Cardiac fibroblast (primary cell): ENCODE measurements around the gene ZNF608.

Experiments
- DNase-seq, 2 donors: peaks; one replicate each; pipeline versions ENCODE4 v3.0.0 to v3.0.0-alpha.2; 2010; ENCODE audit warnings: low read depth in 2 of 2
- H3K4me3 ChIP-seq, 2 donors: replicated peaks in 1 of 2; 1 replicate in 1 of 2; 2 replicates in 1 of 2; pipeline ENCODE4 v1.5.1; 2011; ENCODE audit warnings: low read depth in 2 of 2, low read length in 2 of 2, mild to moderate bottlenecking in 2 of 2, moderate library complexity in 1 of 2
- TF ChIP-seq, protein P1 (sequence below): IDR thresholded peaks from one replicate; pipeline ENCODE4 v1.5.1; 2011; ENCODE audit warnings: low read depth, mild to moderate bottlenecking, low read length, inconsistent platforms

ZNF608 gene

DNA sequence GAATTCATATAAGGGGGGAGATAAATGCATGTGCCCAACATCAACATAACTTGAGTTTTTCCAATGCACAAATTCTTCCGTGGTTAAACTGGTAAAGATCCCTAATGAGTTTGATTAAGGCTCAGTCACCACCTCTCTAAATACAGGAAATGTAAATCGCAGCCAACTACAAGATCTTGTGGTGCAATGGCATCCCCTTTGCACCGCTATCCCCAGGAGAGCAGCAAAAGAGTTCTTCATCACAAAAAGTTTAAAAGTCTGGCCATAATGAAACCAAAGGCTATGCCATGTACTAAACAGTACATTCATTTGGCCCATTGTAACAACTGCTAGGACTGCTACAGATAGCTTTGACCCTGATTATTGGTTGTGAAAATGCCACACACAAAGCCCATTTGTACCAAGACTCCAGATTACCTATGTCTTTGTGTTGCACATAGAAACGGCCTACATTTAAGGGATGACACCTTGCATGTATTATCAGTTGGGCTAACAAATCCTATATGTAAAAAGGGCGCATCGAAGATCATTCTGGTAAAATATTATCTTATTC is 44.5 kb downstream of the ZNF608 start:
- no peak for DNase-seq
- no peak overlapping the region for H3K4me3 ChIP-seq
- TF ChIP-seq, protein P1, sequence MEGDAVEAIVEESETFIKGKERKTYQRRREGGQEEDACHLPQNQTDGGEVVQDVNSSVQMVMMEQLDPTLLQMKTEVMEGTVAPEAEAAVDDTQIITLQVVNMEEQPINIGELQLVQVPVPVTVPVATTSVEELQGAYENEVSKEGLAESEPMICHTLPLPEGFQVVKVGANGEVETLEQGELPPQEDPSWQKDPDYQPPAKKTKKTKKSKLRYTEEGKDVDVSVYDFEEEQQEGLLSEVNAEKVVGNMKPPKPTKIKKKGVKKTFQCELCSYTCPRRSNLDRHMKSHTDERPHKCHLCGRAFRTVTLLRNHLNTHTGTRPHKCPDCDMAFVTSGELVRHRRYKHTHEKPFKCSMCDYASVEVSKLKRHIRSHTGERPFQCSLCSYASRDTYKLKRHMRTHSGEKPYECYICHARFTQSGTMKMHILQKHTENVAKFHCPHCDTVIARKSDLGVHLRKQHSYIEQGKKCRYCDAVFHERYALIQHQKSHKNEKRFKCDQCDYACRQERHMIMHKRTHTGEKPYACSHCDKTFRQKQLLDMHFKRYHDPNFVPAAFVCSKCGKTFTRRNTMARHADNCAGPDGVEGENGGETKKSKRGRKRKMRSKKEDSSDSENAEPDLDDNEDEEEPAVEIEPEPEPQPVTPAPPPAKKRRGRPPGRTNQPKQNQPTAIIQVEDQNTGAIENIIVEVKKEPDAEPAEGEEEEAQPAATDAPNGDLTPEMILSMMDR = no peak

DNA sequence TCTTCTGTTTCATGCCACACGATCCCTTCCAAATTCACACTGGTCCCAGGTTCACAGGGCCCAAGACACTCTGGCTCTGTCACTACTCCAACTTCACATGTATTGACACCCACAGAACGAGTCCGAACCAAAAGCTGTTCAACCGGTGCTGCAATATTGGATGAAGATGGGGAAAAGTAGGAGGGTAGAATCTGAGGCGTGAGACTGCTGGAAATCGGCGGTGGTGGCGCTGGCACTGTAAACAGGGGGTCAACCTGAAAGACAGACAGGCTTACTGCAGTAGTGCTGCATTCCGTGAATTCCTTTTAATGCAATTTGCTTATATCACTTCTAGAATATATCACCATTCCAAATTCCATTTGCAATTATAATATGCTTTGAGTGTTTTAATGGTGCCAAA is 45.4 kb downstream of the ZNF608 start:
- no peak for DNase-seq
- TF ChIP-seq, protein P1 = no peak

GRCh38 chr5:124700333-124700732 is 46.1 kb downstream of the ZNF608 start:
- TF ChIP-seq, protein P1 = no peak
- DNase-seq = no peak
- no peak overlapping the region for H3K4me3 ChIP-seq

More for the DNA sequence above, 45.4 kb downstream of the ZNF608 start:
- no peak overlapping the region for H3K4me3 ChIP-seq

DNA sequence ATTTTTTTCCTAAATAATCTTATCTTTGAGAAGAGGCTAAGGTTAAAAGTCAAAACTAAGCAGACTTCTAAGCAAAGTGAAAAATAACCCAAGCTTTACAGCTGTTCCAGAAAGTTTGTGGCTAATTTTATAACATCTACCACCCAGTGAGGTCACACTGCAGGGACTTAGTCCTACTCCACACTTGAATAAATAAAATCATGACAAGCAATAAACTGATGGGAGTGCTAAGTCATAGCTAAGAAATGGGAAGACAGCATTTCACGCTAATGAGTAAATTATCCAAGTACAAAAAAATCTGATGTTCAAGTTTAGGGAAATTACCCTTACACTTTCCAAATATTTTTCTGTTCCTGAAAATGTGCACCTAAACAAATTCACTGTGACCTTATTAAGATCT is 47.7 kb downstream of the ZNF608 start:
- H3K4me3 ChIP-seq = no peak overlapping the region
- DNase-seq = peak; percentile 8 to 11
- TF ChIP-seq, protein P1 = no peak

- DNase-seq = peak in 1 of 2 donors; percentile 69
- no peak overlapping the region for H3K4me3 ChIP-seq
- TF ChIP-seq, protein P1 = no peak
Measured at GRCh38 chr5:124697933-124698591, 48.4 kb downstream of the ZNF608 start.

GRCh38 chr5:124697501-124697900 is 48.9 kb downstream of the ZNF608 start:
- DNase-seq = no peak
- TF ChIP-seq, protein P1 = no peak
- no peak overlapping the region for H3K4me3 ChIP-seq
